Stimulated activated CD4-positive, alpha-beta T cell treated with anti-CD3 and anti-CD28 coated beads, Interleukin-2, amount 100 ng/mL, for 4 hours (primary cell): ENCODE results near the gene TREML4.
"Not testable (repeated sequence)": the region's sequence is repeated elsewhere in the genome, so short reads cannot be mapped to it uniquely, and the experiment has no call there.

Source experiments
- DNase-seq: peaks from one replicate; pipeline ENCODE4 v3.0.0-alpha.2; 2020; ENCODE audit warnings: low read depth

Gene TREML4

GRCh38 chr6:41204156-41204555 lies 24.0 kb upstream of the TREML4 start:
- DNase-seq, result no peak

GRCh38 chr6:41208439-41209106 lies 19.6 kb upstream of the TREML4 start:
- DNase-seq, result no peak

GRCh38 chr6:41209547-41210320 lies 18.4 kb upstream of the TREML4 start:
- DNase-seq, result no peak

- no peak for DNase-seq
These were observed 13.4 kb upstream of the TREML4 start for GRCh38 chr6:41214559-41215238.

GRCh38 chr6:41215777-41216176 lies 12.4 kb upstream of the TREML4 start:
- DNase-seq, result no peak

- DNase-seq, result no peak
These were observed 11.5 kb upstream of the TREML4 start for GRCh38 chr6:41216616-41217015.

GRCh38 chr6:41222045-41222444 lies 6.1 kb upstream of the TREML4 start:
- DNase-seq, result no peak

- DNase-seq, result no peak
These were observed 5.6 kb upstream of the TREML4 start for GRCh38 chr6:41222513-41222912.

GRCh38 chr6:41224800-41225199 lies 3.3 kb upstream of the TREML4 start:
- DNase-seq, result no peak

GRCh38 chr6:41226752-41227151 lies 1.4 kb upstream of the TREML4 start:
- DNase-seq, result no peak

- no peak for DNase-seq
These were observed 467 bp downstream of the TREML4 start for GRCh38 chr6:41228616-41229015.

GRCh38 chr6:41229721-41230120 lies 1.6 kb downstream of the TREML4 start:
- no peak for DNase-seq

GRCh38 chr6:41231246-41231645 lies 3.1 kb downstream of the TREML4 start:
- no peak for DNase-seq

GRCh38 chr6:41232667-41233066 lies 4.5 kb downstream of the TREML4 start:
- no peak for DNase-seq

GRCh38 chr6:41236276-41236675 lies 8.1 kb downstream of the TREML4 start:
- DNase-seq, result no peak

- DNase-seq, result no peak
These were observed 9.0 kb downstream of the TREML4 start for GRCh38 chr6:41237128-41237527.

- DNase-seq, result no peak
These were observed 11.5 kb downstream of the TREML4 start for GRCh38 chr6:41239467-41240159.

GRCh38 chr6:41246529-41246928 lies 18.4 kb downstream of the TREML4 start:
- DNase-seq, result not testable (repeated sequence)

- no peak for DNase-seq
These were observed 19.2 kb downstream of the TREML4 start for GRCh38 chr6:41247288-41247865.

GRCh38 chr6:41247882-41248705 lies 19.9 kb downstream of the TREML4 start:
- no peak for DNase-seq
